Activated CD8-positive, alpha-beta memory T cell treated with anti-CD3 and anti-CD28 coated beads, Interleukin-2, amount 50 U/mL, for 4 hours (primary cell): Measurements from ENCODE around the gene CDCA5.
A peak's percentile ranks its signal among the peaks of the same experiment; 100 is the strongest.
"Not testable (repeated sequence)": the region's sequence is repeated elsewhere in the genome, so short reads cannot be mapped to it uniquely, and the experiment has no call there.

ENCODE experiments used
- DNase-seq: peaks from one replicate; pipeline ENCODE4 v3.0.0-alpha.2; 2020

CDCA5 gene

GRCh38 chr11:65118891-65119669 lies 35.2 kb upstream of the CDCA5 start:
- not testable (repeated sequence) for DNase-seq

- DNase-seq: peak; percentile 15
Measured at GRCh38 chr11:65118097-65118837, 34.4 kb upstream of the CDCA5 start.

GRCh38 chr11:65117206-65118096 lies 33.6 kb upstream of the CDCA5 start, which contains the start of gene ZNHIT2:
Gene ZNHIT2 (minus strand): TSS chr11:65117701. CDS start chr11:65117653, 48 bp downstream.
- DNase-seq: peak; percentile 100

GRCh38 chr11:65116370-65117205 lies 32.7 kb upstream of the CDCA5 start:
- peak; percentile 63 for DNase-seq

GRCh38 chr11:65115361-65116082 lies 31.7 kb upstream of the CDCA5 start:
- no peak for DNase-seq

GRCh38 chr11:65114538-65115171 lies 30.8 kb upstream of the CDCA5 start:
- DNase-seq: no peak

GRCh38 chr11:65113839-65114238 lies 30.0 kb upstream of the CDCA5 start:
- no peak for DNase-seq

GRCh38 chr11:65113361-65113756 lies 29.5 kb upstream of the CDCA5 start:
- DNase-seq: no peak

- peak; percentile 79 for DNase-seq
Measured at GRCh38 chr11:65112546-65113360, 28.9 kb upstream of the CDCA5 start.

- peak; percentile 95 for DNase-seq
Measured at GRCh38 chr11:65111744-65112545, 28.1 kb upstream of the CDCA5 start, which contains the start of gene TM7SF2. Gene TM7SF2 (plus strand): TSS chr11:65111872. CDS start chr11:65112016, 144 bp downstream.

- DNase-seq: no peak
Measured at GRCh38 chr11:65111159-65111743, 27.4 kb upstream of the CDCA5 start.

- peak; percentile 97 for DNase-seq
Measured at GRCh38 chr11:65110354-65110861, 26.6 kb upstream of the CDCA5 start.

GRCh38 chr11:65109231-65110198 lies 25.7 kb upstream of the CDCA5 start:
- DNase-seq: no peak

- no peak for DNase-seq
Measured at GRCh38 chr11:65108469-65109123, 24.8 kb upstream of the CDCA5 start.

GRCh38 chr11:65107751-65108468 lies 24.1 kb upstream of the CDCA5 start:
- DNase-seq: no peak

GRCh38 chr11:65107078-65107477 lies 23.2 kb upstream of the CDCA5 start:
- no peak for DNase-seq
